Activated T-helper 9 cell treated with anti-CD3 and anti-CD28 coated beads, Interleukin-2, amount 50 U/mL, for 16 hours (primary cell): Measurements from ENCODE around the gene P2RY14.

Source experiments
- DNase-seq: peaks from one replicate; pipeline ENCODE4 v3.0.0-alpha.2; 2020; ENCODE audit warnings: low read depth

P2RY14 gene

DNA sequence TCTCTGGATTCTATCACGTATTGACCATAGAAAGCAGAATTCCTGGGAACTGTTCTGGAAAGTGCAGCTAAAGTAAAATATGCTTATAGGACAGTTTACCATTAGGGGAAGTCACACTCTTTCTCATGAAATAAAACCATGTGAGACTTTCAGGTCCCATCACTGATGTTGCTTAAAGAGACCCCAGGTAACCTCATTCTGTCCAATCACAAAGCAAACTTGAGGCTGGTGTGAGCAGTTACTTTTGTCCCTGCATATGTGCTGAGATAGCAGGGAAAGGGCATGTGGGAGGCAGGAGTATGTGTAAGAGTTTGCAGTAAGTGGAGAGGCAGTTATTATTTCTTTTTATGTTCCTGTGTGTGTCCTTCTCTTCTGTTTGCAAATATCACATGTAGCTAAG is 22.2 kb upstream of the P2RY14 start:
- DNase-seq = no peak

DNA sequence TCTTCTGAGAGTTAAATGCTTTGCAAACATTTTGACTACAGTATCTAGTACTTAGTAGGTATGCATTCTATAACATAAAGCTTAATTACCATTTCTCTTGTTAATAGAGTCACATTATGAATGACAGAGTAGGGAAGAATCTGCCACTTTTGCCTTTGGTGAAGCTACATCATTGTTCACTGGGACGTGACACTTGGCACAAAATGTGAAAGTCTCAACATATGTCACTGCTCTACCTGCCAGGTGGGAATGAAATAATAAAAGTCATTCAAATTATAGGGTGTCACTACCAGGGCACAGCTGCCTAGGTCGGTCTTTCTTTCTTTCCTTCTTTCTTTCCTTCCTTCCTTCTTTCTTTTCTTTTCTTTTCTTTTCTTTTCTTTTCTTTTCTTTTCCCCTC is 20.7 kb upstream of the P2RY14 start:
- DNase-seq = no peak

DNA sequence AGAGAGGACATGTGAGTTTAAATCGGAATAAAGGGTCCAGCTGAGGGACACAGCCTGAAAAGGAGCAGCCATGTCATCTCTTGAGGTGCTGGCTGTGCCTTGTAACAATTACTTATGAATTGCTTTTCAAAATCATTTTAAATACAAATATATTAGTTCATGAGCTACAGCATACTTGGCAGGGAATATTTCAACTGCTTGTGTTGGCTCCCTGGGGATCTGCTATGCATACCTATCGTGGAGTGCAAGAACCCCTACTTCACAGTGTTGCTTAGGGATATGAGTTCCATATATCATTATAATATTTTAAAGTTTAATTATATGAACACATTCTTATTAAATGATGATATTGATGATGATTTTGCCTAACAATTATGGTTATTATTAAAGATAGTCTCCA is 19.1 kb upstream of the P2RY14 start:
- no peak for DNase-seq

DNA sequence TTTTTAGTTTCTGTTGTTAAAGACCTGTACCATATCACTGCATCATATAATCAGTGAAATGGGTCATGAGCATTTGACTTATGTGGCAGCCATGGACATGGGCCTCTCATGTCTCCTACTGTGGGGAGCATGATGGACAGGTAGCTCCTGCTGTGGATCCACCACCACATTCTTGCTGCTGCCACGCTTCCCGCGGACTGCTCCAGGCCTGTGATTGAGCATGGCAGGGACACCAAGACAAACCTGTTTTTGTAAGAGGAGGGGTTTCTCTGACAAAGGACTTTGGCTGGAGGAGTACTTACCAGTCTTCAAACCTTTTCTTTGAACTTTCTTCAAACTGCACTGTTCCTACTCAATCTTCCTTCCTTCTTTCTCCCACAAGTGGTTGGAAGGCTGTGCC is 17.9 kb upstream of the P2RY14 start:
- DNase-seq = no peak

DNA sequence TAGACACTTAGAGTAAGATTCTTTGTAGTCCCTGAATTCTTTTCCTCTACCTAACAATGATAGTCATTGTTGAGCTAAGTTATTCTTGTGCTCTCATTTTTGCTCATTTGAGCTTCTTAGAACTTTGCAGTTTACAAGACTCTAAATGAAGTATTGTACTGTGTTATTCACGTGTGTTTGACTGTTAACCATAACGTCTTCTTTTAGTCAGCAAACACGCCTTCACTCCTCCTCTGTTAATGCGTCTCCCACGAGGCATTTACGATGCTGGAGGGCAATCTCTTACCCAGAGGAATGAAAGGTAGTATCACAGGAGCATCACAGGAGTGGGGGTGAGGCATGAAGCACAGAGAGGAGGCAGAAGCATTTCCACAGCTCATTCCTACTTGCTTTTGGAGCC is 14.8 kb upstream of the P2RY14 start:
- no peak for DNase-seq

DNA sequence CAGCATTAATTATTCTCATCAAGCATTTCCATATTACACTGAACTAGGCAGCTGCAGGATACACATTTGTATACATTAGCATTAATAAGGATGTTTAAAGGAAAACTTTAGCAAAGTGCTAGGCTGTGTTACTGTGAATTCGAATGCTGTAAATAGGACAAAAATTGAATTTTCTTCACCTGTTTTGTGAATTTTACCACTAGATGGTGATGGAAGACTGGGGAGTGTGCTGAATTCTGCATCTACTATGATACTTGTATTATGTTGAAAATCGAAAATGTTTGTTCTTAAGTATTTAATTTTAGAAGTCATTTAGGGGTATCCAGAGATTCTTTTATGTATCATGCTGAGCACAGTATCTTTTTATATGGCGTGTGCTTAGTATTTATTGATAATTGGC is 12.3 kb upstream of the P2RY14 start:
- no peak for DNase-seq

DNA sequence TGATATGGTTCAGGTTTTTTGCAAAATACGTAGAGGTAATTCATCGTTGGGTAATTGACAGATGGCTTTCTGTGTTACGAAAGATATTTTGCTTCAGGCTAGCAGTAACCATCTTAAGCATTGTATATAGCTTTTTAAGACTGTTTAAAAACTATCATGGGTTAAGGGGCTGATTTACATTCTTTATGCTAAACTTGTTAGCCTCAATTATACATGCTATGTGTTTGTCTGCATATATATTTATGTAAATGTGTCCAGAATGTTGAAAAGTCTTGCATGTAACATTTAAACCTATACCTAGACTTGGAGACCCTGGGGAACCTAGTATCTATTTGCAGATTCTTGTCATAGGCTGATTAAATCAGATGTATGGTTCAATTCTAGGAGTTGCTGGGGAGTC is 11.1 kb upstream of the P2RY14 start:
- DNase-seq = no peak

DNA sequence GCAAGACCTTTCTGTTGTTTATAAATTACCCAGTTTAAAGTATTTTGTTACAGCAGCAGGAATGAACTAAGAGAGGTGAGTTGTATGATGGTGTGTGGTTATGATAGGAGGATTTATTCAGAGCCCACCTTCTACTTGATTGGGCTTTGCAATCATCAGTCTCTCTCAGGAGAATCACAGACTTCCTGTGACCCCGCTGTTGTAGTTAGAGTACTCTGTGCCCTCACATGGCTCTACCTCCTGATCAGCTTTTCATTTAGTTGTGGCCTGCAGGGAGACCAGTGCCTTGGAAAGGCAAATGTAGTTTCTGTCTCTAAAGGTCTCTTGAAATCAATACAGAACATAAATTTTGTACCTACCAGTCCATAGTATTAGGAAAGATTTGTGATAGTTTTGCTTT is 7.6 kb upstream of the P2RY14 start:
- no peak for DNase-seq

DNA sequence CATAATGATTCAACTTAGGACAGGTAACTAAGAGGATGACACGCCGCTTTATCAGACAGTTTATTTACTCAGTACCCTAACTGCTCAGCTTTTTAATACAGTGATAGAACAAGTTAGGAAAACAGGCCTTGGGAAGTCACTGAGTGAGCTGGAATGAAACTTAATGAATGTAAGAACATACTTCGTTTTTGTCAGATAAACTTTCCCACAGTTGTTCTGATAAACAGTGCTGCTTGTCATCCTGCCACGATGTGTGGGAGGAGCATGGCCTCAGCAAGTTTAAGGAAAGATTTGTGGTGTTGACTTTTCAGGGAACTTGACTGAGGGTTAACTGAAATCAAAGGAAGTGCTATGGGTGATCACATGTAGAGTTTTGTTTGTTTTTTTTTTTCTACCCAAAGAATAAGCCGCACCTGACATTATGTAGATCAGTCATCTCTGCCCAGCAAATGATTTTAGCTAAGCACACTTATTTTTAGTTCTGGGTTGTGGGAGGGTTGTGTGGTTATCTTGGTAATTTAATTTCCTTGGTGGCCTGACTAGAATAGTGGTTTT is 5.6 kb upstream of the P2RY14 start:
- no peak for DNase-seq

DNA sequence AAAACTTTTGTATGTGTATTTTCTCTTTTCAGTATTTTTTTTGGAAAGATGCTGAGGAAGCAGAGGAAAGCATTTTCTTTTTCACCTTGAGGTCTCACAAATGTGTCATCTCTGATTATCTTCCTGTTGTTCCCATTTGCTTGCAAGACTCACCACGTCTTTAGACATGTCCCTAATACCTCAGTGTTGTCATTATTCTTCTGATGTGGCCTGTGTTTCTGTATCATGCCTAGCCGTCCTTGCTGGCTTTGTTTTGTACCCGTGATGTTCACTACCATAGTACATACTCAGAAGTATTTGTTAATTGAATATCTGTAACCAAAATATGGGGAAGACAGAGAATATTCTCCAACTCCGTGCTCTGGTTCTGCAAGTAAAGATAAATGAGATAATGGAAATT is 5.0 kb upstream of the P2RY14 start:
- no peak for DNase-seq

DNA sequence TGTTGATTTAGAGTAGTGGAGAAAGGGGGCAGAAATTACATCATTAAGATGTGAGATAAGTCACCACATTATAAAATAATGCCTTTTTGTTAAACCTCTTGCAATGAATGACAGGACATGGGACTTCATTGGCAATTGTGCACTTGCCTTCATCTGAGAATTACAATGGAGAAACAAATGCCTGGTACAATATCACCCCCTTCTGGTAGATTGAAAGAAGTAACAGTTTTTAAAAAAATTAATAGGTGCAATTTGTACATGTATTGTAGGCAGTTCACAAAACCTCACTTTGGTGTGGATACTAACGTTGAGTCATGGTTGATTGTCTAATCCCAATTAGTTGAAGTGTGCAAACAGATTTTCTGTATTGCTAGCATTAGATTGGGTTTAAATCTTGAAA is 4.6 kb upstream of the P2RY14 start:
- no peak for DNase-seq

DNA sequence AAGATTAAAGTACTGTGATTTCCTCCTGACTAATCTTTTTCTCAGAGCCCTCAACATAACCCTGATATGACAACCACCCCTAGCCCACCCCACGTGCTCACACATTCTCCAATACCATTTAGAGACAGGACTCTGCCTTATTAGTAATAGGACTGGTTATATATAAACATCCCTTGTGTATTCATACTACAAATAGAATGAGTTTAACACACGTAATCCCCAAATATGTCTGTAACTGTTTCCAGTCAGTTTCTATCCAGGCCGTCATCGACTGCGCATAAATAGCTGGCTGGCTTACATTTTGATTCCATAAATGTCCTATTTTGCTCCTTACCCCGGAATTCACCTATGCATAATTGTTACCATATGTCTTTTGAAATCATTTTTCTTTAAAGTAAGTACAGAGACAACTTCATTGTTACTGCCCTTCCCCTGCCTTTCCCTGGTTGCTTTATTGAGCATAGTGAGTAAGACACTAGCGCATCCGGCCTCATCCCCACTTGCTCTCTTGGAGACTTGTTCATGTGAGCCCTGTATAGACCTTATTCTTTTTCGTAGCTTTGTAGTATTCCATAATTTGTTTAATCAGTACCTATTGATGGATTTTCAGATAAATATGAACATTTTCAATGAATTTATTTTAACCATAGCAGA is 3.5 kb upstream of the P2RY14 start:
- no peak for DNase-seq

DNA sequence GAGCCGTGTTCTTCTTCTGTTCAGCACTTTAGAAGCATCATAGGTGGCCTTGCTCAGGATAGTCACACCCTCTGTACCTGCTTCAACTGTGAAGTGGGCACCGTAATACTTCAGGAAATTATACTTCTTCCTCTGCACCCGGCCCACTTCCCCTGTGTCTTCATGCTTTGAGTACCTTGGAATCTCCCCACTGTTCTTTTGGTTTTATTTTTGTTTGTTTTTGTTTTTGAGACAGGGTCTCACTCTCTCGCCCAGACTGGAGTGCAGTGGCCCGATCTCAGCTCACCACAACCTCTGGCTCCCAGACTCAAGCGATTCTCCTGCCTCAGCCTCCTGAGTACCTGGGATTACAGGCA is 1.7 kb downstream of the P2RY14 start:
- peak; percentile 9 for DNase-seq

DNA sequence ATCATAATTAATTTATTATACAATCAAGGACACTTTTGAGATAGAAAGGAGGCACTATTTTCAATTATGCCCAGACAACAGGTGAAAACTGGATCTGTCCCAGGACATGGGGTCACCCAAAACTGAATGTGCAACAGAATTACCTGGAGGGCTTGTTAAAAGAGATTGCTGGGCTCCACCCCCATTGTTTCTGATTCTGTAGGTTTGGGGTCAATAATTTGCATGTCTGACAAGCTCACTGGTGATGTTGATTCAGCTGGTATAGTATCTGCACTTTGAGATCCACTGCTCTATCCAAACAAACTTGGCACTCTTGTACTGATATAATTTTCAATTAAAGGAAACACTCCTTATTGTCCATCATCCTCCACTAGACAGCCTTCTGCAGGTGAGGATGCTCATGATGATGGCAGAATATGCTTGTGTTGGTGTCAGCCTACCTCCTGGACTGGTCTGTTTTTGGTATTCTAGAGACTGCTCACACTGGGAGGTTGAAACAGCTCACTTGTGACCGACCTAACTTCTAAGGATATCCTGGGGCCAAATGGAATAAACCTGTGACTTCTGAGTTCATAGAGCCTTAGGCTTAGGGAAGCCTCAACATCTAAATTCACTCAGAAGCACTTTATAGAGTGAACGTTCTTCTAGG is 2.2 kb downstream of the P2RY14 start:
- DNase-seq = no peak

DNA sequence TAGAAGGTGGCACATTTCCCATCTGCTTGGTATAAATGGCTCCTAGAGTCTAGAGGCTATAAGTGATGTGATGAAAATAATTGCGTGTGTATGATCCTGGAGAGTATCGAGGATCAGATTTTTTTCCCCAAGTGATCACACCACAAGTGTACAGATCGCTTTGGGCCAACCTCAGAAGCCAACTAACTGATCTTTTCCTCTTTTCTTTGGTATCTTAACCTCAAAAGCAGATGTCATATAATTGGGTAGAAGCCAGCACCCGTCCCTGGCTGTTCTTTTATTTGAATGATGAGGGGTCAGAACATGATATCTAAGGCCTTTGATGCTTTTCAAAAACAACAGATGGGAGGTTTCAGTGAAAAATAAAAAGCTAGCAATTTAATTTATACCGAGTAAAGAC is 3.3 kb downstream of the P2RY14 start:
- DNase-seq = no peak

DNA sequence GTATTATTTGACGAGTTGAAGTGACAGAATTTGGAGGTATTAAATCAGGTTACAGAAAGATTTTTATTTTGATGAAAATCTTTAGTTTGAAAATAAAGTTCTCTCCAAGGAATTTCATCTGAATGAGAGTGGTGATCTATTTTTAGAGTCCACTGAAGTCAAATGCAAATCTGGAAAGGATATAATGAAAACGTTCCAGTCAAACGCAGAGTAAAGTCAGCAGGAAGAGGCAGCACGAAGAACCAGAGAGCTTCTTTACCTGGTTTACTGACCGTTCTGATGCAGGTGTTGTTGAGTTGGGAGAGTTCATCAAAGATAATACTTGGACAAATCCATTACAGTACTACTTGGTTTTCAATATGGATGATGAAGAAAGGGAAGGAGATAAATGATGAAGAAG is 8.7 kb downstream of the P2RY14 start:
- no peak for DNase-seq

DNA sequence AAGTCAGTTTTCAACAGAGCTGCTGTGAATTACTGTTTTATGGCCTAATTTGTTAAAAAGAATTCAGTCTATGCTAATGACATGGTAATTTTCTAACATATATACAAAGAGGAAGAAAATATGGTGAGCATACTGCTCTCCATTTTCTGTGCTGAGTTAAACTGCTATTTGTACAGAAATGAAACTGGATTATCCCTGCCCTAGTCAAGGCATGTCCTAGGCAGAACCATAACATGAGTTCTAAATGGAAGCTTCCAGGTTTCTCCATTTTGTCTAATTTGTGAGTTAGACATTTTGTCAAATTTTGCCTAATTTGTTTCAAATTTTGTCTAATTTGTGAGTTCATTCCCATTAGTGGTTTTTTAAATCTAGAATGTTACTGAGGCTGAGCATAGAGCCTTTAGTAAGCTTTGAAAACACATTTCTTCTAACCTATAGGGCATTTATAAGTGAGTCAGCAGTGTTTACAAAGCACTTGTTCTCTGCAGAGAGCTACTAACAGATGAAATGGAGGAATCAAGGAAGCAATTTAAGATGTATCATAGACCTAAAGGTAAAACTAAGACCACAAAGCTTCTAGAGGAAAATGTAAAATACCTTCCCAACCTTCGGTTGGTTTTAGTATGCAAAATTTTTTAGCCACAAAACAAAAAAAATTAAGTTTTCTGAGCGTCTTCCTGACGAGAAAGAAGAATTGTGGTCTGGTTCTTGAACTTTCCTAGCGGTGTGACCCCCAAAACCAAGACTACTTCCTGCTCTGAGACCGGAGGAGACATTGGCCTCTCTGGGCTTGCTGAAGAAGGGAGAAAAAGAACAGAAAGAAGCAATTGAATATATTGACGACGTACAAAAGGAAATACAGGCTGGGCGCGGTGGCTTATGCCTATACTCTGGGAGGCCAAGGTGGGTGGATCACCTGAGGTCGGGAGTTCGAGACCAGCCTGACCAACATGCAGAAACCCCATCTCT is 9.8 kb downstream of the P2RY14 start:
- DNase-seq = no peak

DNA sequence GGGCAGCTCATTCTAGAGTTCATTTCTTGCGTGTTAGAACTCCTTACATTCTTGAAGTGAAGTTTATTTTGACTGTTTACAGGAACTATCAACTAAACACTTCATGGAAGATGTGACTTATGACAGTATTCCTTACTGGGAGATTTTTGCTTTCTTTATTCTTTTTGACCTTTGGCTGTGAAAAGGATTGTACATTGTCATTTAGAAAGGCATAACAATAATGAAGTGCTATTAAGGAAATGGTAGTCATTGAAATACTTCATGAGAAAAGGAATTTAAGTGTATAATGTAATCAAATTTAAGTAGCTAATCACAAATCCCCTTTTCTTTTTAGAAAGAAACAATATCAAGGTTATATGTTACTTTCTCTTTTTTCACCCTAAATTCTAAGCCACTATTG is 11.3 kb downstream of the P2RY14 start:
- no peak for DNase-seq

DNA sequence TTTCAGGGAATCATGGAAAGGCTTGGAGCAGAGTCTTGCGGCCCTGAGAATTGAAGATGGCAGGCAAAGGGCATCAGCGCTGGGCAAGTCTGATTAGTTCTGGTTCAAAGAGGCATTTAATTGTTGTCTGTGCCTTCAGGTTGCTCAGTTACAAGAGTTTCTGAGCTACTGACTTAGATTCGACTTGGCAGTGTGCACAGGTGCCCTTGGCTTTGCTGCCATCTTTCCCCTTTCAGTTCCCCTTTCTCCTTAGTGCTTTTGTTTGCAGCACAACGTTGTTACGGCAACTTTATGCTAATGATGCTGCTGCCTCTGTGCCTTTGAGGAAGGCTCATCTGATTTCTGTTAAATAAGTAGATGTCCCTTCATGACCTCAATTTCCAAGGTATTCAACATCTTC is 12.5 kb downstream of the P2RY14 start:
- no peak for DNase-seq

DNA sequence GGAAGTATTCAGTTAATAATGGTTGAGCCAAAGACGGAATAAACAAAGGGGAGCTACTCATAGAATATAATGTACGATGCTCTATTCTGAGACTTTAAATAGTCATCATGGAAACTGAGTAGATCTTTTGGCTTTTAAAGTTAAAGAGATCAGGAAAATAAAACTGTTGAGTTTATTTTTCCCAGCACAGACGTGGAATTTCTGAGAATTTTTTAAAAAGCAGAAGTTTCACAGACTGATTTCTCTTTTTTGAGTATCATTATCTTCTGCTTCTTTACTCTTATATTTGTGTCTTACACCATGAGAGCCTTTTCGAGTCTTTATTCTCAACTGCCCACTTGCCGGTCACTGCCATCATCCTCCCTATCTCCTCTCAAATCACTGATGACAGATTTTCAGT is 13.2 kb downstream of the P2RY14 start:
- DNase-seq = no peak

DNA sequence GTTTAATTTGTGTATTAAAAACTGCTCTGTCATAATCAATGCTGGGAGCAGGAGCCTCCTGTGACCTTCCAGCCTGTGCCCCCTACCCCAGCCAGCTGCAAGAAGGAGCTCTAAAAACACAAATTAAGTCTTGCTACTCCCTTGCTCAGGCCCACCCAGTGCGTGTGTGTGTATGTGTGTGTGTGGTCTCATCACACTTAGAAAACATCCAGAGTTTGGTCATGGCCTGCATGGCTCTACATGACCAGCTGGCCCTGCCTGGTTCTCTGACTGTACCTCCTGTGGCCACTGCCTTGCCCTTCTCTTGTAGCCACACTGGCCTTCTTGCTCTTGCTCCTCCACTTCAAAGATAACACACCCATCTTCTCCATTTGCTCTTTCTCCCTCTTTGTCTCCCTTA is 13.7 kb downstream of the P2RY14 start:
- DNase-seq = no peak

DNA sequence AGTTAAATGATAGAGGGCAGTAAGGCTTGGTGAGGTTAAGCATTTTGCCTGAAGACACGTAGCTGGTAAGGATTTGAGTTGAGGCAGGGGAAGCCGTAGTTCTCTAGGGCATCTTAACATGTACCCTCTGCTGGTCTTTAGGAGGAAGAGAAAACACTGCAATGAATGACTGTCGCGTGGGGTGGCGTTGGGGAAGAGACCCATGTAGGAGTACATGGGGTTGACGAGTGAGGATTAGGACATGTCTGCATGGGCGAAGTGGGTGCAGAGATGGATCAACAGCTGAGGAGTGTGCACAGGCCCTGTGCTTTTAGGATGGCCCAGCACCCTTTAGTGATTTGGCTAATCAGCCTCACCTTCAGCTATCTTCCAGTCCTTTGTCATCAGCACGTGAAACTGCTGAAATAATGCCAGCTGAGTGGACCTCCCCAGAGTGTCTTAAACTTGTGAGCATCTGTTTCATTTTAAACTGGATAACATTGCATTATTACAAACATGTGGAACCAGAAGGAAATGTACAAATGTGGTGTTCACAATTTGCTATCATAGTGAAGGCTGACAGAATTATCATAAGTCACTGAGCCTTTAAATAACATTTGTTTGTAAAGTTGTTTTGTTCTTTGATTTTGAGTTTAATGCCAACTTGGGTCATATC is 15.3 kb downstream of the P2RY14 start:
- DNase-seq = no peak
